Stimulated activated CD8-positive, alpha-beta memory T cell treated with anti-CD3 and anti-CD28 coated beads, Interleukin-7, amount 100 ng/mL, for 48 hours (primary cell): ENCODE results near the gene HTR3D.
"Not testable (repeated sequence)": the region's sequence is repeated elsewhere in the genome, so short reads cannot be mapped to it uniquely, and the experiment has no call there.

ENCODE experiments used
- DNase-seq, 2 donors: peaks; one replicate each; pipeline ENCODE4 v3.0.0-alpha.2; 2020; ENCODE audit warnings: low read depth in 1 of 2; ENCODE audit errors: extremely low read depth in 1 of 2

Gene HTR3D

DNA sequence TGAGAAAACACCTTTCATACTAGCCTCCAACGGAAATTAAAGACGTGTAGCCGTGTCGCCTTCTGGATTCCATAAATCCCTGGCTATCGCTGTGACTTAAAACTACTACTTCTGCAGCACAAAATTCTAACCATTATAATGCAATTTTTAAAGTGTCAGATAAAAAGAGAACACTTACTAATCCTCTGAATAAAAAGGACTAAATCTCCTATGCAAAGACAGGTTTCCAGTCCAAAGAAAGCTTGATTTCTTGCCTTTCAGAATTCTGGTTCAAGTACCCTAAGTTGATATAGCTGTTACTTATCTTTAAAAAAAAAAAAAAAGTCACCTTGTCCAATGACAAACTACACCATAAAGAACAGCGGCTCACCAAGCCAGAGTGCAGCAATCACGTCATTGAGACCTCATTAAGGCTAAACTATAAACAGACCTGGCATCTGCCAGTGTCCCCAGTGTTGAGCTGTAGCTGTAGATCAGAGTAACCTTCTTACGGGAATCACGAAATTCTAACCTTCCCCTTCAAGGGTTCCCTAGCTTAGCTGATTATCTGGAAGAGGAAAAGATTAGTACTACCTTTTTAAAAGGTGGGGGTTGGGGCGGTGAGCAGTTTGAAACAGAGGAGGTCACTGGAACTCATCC lies 16.0 kb upstream of the HTR3D start:
- no peak for DNase-seq

DNA sequence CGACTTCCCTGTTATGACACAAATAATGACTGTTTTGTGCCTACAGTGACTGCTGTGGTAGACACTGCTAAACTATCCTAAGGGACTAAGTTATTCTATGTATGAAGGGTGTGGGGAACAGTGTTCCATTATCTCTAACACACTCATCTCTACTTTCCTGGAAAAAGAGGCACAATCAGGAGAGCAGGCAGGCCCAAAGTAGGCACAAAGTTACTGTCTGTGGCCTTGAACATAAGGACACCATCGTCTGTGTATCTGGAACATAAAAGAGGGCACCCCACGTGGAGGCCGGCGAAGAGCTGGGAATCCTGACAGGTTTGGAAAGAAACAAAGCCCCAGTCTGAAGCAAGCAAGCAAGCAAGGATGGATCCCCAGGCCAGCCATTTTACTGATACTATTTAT lies 15.4 kb upstream of the HTR3D start:
- no peak for DNase-seq

DNA sequence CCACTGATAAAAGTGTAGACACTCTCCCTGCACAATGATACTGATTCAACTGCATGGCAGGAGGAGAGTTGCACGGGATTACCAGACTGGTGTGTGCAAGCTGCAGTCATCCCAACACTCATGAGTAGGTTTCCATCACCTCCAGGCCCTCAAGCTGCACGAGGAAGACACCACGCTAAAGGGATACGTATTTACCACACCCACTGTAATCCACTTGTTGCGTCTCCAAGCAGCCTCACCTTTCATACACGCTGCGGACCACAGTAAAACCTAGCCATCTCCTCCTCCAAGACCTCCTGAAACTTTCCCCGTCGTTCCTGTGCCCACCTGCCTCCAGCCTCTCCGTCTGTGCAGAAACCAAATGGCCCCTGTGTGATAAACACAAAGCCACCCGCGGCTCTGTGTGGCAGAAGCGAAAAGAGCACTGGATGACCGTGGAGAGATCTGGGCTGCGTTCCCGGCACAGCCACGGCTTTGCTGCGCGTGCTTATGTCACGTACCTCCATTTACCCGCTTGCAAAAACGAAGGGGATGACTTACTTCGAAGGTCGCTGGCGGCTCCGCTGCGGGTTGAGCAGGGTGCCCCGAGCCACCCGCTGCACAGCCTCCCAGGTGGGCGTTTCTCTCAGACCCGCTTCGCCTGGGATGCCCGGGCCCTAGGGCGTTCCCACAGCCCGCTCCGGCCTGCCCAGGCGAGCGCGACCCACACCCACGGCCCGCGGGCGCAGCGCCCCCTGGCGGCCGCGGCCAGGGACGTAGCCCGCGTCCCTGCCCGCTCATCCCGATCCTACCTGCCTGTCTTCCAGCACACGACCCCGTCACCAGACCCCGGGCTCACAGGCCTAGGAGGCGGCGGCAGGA lies 14.5 kb upstream of the HTR3D start:
- peak; percentile 16 to 23 for DNase-seq

DNA sequence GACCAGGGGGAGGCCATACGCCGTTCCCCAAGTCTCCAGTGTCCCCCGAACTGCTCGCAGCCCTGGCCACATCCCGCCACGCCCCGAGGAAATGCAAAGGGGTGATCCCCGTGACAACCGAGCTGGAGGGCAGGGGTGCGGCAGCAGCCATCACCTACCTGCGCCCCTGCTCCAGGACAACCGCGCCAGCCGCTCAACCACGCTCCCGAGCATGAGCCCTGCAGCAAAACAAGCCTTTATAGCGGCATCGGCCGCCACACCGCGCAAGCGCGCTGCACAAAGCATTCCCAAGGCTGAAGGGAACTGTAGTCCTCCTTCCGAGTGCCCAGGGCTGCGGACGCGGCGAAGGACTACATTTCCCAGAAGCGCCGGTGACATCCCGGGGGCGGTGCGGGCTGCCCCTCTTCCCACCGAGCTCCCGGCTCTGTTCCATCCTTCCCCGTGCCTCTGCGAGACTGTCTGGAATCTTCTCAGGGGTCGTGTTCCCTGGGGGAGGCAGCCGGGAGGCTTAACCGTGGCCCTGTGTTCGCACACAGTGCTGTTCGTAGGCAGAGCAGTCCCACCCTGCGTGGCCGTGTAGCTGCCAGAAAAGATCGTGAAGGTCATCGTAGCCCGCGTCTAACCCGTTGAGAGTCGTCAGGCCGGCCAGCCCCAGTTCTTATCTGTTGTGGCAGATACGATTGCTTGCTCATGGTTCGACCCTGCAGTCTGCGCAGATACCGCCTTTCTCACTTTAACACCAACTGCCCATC lies 13.7 kb upstream of the HTR3D start, which contains the start of gene ABCC5:
Gene ABCC5 (minus strand): TSS at position 213 of the 752 bp plus-strand sequence. CDS start 3,492 bp downstream, outside the sequence.
- DNase-seq = peak; percentile 64 to 77

DNA sequence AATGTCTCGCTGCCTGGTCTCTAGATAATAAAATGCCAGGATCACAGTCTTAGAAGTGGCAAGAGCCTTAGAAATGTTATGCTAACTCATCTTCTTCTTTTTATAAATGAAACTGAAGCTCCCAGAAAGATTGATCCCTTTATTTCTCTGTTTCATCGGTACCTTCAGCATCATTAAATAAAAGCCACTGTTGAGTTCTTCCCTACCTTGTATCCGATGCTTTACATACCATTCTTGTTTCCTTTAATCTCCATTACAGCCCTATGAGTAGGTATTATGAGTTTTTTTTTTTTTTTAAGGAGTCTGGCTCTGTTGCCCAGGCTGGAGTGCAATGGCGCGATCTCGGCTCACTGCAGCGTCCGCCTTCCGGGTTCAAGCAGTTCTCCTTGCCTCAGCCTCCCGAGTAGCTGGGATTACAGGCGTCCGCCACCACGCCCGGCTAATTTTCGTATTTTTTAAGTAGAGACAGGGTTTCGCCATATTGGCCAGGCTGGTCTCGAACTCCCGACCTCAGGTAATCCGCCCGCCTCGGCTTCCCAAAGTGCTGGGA lies 13.0 kb upstream of the HTR3D start:
- no peak for DNase-seq

DNA sequence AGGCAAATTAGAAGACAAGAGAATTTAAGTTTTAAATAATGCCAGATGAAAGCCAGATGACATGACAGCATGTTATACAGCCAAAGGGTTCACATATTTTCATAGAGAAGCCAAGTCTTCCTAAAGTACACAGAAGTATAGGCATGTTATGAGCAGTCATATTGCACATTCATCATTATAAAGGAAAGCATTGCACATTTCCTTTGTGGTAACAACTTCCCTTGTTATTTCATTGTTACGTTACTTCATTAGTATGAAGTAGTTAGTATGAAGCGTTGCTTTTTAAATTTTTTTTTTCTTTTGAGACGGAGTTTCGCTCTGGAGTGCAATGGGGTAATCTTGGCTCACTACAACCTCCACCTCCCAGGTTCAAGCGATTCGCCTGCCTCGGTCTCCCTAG lies 9.2 kb upstream of the HTR3D start:
- no peak for DNase-seq

DNA sequence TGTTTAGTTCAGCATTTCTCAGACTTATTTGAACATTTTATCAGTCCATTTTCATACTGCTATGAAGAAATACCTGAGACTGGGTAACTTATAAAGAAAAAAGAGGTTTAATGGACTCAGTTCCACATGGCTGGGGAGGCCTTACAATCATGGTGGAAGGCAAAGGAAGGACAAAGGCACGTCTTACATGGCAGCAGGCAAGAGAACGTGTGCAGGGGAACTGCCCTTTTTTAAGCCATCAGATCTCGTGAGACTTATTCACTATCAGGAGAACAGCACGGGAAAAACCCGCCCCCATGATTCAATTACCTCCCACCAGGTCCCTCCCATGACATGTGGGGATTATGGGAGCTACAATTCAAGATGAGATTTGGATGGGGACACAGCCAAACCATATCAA lies 6.3 kb upstream of the HTR3D start:
- DNase-seq = not testable (repeated sequence)

DNA sequence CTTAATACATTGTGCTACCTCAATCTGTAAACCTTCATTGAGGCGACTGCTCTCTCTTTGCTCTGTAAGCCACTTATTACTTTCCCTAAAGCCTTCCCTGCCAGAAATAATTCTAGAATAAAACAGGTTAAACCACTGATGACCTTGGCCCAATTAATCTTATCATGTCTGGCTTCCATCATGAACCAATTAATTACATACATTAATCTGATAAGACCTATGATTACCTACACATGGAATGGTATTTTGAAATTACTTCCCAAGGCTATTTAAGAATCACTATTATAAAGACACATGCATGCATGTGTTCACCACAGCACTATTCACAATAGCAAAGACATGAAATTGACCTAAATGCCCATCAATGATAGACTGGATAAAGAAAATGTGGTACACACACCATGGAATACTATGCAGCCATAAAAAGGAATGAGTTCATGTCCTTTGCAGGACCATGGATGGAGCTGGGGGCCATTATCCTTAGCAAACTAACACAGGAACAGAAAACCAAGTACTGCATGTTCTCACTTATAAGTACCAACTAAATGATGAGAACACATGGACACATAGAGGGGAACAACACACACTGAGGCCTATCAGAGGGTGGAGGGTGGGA lies 3.2 kb upstream of the HTR3D start:
- not testable (repeated sequence) for DNase-seq

DNA sequence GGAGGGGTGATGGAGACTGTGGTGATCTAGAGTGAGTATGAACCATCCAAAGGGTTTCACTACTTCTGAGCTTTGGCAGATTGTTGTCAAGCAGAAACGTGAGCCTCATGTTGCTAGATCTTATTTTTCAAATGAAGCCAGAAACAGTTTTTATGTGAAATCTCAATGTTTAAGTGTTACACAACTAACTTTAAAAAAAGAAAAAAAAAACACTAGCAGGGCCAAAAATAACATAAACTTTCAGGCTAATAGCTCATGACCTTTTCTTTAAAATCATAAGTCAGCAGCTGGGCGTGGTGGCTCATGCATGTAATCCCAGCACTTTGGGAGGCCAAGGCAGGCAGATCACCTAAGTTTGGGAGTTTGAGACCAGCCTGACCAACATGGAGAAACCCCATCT lies 2.1 kb upstream of the HTR3D start:
- no peak for DNase-seq

DNA sequence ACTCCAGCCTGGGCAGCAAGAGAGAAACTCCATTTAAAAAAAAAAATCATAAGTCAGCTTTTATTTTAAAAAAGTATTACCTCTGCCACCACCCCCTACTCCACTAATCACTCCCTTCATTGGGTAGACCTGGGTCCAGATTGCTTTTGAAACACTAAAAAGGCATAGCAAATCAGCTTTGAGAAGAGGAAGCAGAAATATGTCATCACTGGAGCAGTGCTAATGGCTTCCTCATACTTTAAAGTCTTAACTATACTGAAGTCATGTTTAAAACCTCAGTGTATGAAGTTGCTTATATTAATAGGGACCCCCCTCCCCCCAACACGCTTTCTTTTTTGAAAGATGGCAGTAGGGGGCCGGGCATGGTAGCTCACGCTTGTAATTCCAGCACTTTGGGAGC lies 1.0 kb upstream of the HTR3D start:
- no peak for DNase-seq

DNA sequence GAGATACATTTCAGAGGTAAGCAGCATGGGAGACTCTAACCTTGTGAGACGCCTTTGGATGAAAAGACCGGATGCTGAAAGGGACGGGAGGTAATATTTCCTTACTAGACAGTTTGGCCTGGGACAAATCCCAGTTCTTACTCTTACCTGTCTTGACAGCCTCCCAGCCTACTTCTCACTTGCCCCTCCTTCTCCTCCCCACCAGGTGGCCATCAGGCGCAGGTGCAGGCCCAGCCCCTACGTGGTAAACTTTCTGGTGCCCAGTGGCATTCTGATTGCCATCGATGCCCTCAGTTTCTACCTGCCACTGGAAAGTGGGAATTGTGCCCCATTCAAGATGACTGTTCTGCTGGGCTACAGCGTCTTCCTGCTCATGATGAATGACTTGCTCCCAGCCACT lies 6.3 kb downstream of the HTR3D start:
- DNase-seq = no peak

DNA sequence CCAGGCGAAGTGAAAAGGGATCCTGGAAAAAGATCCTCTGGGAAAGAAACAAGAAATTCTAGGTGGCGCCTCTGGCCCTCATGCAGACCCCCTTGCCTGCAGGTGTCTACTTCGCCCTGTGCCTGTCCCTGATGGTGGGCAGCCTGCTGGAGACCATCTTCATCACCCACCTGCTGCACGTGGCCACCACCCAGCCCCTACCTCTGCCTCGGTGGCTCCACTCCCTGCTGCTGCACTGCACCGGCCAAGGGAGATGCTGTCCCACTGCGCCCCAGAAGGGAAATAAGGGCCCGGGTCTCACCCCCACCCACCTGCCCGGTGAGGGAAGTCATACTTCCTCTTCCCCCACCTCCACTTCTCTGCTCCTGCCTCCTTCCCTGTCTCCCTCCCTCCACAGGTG lies 6.8 kb downstream of the HTR3D start:
- DNase-seq = not testable (repeated sequence)

DNA sequence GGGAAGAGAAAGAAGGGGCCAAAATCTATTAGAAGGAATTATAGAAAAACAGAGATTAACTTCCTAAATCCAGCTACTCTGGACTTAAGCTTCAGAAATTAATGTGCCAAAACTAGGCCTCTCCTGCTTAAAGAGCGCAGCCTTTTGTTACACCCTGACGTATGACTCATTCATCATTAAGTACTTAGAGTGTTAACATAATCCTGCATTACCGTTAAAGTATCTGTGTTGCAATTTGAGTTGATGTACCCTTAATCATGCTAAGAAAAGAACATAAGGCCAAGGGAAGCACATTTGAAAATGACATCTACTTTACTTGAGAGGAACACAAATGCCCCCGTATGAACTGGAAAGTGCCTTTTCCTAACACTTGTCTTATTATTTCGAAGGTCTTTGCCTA lies 7.9 kb downstream of the HTR3D start:
- no peak for DNase-seq

DNA sequence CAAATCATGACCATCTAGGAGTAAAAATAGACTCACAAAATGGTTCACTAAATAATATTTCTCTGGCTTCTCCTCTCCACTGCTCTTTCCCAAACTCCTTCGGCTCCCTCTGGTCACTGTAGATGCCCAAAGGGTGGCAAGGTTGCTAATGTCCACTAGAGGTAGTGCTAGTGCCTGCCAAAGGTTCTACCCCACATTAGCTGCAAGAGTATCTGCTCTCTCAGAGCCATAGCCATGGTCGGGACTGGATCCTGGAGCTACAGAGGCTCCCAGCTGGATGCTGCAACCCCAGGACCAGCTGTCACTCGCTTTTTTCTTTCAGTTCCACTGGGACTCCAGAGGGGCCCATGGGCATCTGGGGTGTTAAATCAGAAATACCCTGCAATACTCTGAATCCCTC lies 8.5 kb downstream of the HTR3D start:
- no peak for DNase-seq

DNA sequence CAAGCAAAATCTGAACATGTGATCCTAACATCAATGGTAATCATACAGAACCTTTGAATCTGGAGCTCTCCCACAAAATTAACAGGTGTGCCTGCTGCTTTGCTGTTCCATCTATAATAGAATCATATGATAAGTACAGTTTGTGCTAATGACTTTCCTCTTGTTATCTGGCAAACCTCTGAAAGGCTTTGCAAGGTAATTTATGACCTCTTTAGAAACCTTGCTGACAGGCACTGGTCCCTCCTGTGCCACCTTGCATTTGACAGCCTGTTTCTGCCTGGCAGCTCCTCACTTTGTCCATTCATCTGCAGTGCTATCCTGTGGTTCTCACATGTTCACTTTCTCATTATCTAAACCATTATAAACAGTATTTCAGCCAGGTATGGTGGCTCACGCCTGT lies 11.1 kb downstream of the HTR3D start:
- DNase-seq = no peak

DNA sequence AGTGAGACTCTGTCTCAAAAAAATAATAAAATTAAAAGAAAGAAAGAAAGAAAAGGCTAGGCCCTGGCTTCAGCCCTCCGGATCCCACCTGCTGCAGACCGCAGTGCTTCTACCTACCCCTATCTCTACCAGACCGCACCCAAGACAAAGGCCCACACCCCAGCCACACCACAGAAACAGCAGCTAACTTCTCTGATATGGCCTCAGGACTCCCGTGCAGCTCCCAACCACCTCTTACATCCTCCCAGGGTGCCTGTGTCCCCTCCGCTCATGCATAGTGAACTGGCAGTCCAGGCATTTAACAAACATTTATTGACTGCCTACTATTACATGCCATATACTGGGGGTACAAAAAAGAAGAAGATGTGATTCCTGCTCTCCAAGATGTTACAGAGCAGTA lies 14.5 kb downstream of the HTR3D start:
- no peak for DNase-seq

DNA sequence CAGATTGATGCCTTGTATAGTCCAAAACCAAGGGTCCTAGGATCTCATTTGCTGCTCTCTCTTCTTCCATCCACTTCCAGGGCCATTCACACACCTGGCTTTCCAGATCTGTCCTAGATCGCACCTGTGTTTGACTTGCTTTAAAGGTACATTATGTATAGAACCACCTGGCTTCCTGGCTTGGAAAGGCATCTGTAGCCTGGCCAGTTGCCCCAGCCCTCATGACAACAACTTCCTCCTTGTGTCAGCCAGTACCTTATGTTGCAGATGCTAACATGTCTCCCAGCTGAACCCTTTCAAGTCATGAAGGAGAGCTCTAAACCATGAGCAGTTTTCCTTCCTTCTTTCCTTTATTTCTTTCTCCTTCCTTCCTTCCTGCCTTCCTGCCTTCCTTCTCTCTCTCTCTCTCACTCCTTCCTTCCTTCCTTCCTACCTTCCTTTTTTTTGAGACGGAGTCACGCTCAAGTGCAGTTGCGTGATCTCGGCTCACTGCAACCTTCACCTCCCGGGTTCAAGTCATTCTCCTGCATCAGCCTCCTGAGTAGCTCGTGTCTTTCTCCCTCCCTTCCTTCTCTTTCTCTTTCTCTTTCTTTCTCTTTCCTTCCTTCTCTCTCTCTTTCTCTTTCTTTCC lies 18.8 kb downstream of the HTR3D start:
- DNase-seq = no peak

DNA sequence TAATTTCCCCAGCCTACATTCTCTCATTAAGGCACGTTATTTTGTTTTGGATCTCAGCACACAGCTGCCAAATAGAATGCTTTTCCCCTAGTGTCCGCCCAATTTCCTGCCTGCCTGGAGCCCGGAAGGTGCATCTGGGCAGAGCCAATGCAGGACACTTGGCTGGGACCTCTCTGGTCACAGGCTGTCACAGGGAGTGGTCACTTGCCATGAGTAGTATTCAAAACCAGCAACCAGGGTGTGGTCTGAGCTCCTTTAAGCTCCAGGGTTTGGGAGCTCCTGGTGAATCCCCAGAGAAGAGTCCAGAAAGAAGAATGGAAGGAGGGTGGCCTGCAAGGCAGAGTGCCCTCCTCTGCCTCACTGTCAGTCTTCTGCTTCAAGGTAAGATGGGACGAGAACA lies 21.2 kb downstream of the HTR3D start, which contains the start of gene HTR3C:
Gene HTR3C (plus strand): TSS at position 281 of the 400 bp plus-strand sequence. CDS start 34 bp downstream, at position 315.
- no peak for DNase-seq

DNA sequence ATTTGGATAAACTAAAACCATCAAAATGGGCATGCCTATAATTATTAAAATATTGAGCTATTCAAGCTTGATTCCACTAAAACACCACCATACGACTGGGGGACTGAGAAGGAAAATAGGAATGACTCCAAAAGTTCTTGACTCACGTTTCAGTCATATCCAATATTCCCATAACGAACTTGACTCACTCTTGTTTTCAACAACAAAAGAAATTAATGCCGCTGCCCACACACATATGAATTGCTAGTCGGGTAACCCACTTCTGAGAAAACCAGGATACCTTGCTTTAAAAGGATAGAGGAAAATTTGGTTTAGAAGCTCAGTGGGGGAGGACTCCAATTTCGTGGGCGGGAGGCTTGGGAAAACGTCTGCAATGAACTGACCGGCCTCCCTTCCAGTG lies 26.5 kb downstream of the HTR3D start:
- no peak for DNase-seq

DNA sequence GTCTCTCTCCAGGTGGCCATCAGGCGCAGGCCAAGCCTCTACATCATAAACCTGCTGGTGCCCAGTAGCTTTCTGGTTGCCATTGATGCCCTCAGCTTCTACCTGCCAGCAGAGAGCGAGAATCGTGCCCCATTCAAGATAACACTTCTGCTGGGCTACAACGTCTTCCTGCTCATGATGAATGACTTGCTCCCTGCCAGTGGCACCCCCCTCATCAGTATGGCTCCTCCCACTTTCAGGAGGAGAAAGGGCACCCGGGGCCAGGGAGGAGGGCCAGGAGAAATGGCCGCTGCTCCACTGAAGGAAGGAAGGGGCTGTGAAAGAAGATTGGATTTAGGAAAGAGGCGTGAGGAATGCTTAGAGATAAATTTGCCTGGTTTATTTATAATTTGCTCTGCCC lies 27.9 kb downstream of the HTR3D start:
- DNase-seq = no peak
